Measurements from ENCODE around the gene ARHGEF1. TPM values are rescaled to one million over a fixed set of nuclear protein-coding genes. Genes with fewer than 3 reads are reported as not detected.

The ARHGEF1 gene
- total RNA-seq, 1 donor from 2014 or later = 353 TPM

DNA sequence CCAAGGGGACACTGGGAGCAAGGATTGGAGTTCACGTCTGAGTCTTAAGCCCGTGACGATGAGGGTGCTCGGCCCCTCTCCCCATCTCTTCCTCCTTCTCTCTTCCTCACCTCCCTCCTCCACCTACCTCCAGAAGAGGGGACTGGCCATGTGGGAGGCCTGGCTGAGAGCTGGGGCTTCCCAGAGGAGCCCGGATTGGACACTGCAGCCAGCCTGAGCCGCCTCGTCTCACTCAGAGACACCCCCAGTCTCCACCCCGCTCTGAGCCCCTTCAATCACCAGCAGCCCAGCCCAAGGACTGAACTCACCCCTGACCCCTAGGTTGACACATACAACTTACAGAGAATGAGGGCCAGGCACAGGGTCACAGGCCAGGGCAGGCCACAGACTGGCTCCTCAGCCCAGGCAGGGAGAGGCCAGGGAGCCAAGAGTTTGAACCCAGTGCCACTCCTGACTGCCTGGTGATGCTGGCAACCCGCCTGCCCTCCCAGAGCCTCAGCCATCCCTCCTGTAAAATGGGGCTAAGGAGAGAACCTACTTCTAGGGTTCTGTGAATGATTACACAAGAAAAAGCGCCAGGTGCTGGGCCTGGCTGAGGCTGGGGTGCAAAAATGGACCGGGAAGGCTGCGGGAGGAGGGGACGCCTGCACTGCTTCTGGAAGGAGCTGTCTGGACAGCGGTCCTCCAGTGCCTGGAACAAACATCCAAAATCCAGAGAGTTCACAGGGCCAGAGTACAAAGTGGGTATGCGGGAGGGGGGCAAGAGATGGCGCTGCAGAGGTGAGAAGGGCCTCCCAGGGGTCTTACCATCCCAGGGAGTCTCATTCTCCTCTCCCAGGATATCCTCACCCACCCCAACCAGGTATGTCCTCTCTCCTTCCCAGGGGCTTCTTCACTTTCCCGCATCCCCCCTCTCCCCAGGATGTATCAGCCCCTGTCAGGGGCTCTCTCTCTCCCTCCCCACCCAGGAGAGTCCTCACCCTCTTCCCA, 4.8 kb upstream of the ARHGEF1 start:
- Mint-ChIP-seq H3K27me3 (ENCODE audit: low read depth) (no peaks in the 10 kb centered on the region), H3K4me3 (ENCODE audit: low read depth) (no peak overlapping the region), H3K4me1 (ENCODE audit: low read depth) (peaks cover 43% of the 10 kb centered on the region), H3K27ac (peak overlapping the region; percentile 22), H3K36me3 (ENCODE audit: low read depth) (peaks cover 8% of the 10 kb centered on the region), H3K9me3 (no peaks in the 10 kb centered on the region)
- no peak for DNase-seq (ENCODE audit: low spot score)
- intact Hi-C loops (cut with micrococcal nuclease) = no loop called here

- no peaks in the 10 kb centered on the region for H3K9me3 Mint-ChIP-seq
- no peak overlapping the region for H3K4me3 Mint-ChIP-seq (ENCODE audit: low read depth)
- peaks cover 41% of the 10 kb centered on the region for H3K4me1 Mint-ChIP-seq (ENCODE audit: low read depth)
- no peak overlapping the region for H3K27ac Mint-ChIP-seq
- H3K36me3 Mint-ChIP-seq (ENCODE audit: low read depth) = peaks cover 13% of the 10 kb centered on the region
- no peak for DNase-seq (ENCODE audit: low spot score)
- intact Hi-C loops (cut with micrococcal nuclease) = no loop called here
- no peaks in the 10 kb centered on the region for H3K27me3 Mint-ChIP-seq (ENCODE audit: low read depth)
Observed at GRCh38 chr19:41879080-41879479, 3.9 kb upstream of the ARHGEF1 start.

GRCh38 chr19:41879670-41880328, 3.2 kb upstream of the ARHGEF1 start:
- Mint-ChIP-seq H3K27me3 (ENCODE audit: low read depth) (no peaks in the 10 kb centered on the region), H3K27ac (peak overlapping the region; percentile 57), H3K36me3 (ENCODE audit: low read depth) (peaks cover 18% of the 10 kb centered on the region), H3K4me3 (ENCODE audit: low read depth) (peak overlapping the region; percentile 44), H3K9me3 (no peaks in the 10 kb centered on the region), H3K4me1 (ENCODE audit: low read depth) (peaks cover 40% of the 10 kb centered on the region)
- intact Hi-C loops (cut with micrococcal nuclease) = no loop called here
- no peak for DNase-seq (ENCODE audit: low spot score)

DNA sequence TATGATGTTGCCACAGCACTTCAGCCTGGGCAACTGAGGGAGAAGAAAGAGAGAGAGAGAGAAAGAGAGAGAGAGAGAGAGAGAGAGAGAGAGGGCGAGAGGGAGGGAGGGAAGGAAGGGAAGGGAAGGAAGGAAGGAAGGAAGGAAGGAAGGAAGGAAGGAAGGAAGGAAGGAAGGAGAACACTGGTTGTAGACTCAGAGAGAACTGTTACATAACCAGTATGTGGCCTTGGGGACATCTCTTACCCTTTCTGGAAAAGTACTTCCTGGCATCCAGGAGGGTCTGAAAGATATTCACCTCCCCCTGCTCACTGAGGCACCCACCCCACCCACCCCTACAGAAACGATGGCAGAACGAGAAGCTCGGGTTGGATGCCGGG, 2.7 kb upstream of the ARHGEF1 start:
- Mint-ChIP-seq H3K27me3 (ENCODE audit: low read depth) (no peaks in the 10 kb centered on the region), H3K27ac (peak overlapping the region; percentile 57), H3K9me3 (no peaks in the 10 kb centered on the region), H3K4me3 (ENCODE audit: low read depth) (peak overlapping the region; percentile 44), H3K4me1 (ENCODE audit: low read depth) (peaks cover 43% of the 10 kb centered on the region), H3K36me3 (ENCODE audit: low read depth) (peaks cover 23% of the 10 kb centered on the region)
- intact Hi-C loops (cut with micrococcal nuclease) = no loop called here
- DNase-seq (ENCODE audit: low spot score) = no peak

DNA sequence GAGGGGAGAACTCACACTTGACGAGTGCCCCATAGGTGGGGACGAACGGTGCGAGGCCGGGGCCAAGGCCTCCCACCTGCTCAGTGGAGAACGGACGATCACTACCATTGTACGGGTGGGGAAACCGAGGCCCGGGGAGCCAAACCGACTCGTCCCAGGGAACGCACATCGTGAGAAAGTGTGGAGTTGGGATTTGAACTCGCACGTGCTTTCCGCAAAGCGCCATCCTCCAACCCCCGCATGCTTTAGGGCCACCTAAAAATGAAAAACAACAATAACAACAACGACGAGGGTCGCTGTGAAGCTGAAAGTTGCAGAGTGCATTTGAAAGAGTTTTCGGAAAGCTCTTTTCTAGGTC, 458 bp downstream of the ARHGEF1 start:
- Mint-ChIP-seq H3K4me3 (ENCODE audit: low read depth) (peak overlapping the region; percentile 81), H3K9me3 (no peaks in the 10 kb centered on the region), H3K36me3 (ENCODE audit: low read depth) (peaks cover 45% of the 10 kb centered on the region), H3K4me1 (ENCODE audit: low read depth) (peaks cover 40% of the 10 kb centered on the region), H3K27ac (peak overlapping the region; percentile 94), H3K27me3 (ENCODE audit: low read depth) (no peaks in the 10 kb centered on the region)
- no peak for DNase-seq (ENCODE audit: low spot score)
- intact Hi-C loops (cut with micrococcal nuclease) = no loop called here

- peak; percentile 90 for DNase-seq (ENCODE audit: low spot score)
- intact Hi-C loops (cut with micrococcal nuclease) = loop anchor here (1.0 kb wide), 3 partner anchors 9 to 24 kb away; partner anchors contain the start of gene RPS19
- Mint-ChIP-seq H3K4me1 (ENCODE audit: low read depth) (peaks cover 45% of the 10 kb centered on the region), H3K36me3 (ENCODE audit: low read depth) (peaks cover 50% of the 10 kb centered on the region), H3K4me3 (ENCODE audit: low read depth) (peak overlapping the region; percentile 81), H3K9me3 (no peaks in the 10 kb centered on the region), H3K27ac (peak overlapping the region; percentile 94), H3K27me3 (ENCODE audit: low read depth) (no peaks in the 10 kb centered on the region)
Observed at GRCh38 chr19:41883821-41884733, 1.1 kb downstream of the ARHGEF1 start.

- intact Hi-C loops (cut with micrococcal nuclease) = loop anchor here (1.0 to 2.0 kb wide), 2 partner anchors 42 to 58 kb away; partner anchors contain the start of gene ERFL
Observed at GRCh38 chr19:41886761-41887710, 4.1 kb downstream of the ARHGEF1 start.

DNA sequence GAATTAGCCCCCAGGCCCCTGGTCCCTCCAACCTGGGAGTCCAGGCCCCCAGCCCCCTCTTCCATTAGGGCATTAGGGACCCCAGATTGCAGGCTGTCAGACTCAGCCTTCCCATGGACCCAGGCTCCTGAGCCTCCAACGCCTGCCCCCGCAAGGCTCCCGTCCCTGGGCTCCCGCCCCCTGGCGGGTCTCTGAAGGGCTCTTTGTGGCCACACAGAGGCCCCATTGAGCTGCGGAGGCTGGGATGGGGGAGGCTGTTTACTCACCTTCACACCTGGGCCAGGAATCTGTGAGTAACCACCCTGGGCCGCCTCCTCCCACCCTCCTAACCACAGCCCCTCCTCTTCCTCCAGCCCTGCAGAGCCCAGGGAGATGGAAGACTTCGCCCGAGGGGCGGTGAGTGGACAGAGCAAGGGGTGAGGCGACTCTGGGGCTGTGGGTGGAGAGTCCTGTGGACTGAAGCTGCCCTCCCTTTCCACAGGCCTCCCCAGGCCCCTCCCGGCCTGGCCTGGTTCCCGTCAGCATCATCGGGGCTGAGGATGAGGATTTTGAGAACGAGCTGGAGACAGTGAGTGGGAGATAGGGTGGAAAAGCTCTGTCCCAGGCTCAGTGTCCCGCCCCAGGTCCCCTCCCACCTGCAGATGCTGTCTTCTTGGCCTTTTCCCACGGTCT, 4.9 kb downstream of the ARHGEF1 start:
- Mint-ChIP-seq H3K27ac (peak overlapping the region; percentile 86), H3K9me3 (no peaks in the 10 kb centered on the region), H3K4me3 (ENCODE audit: low read depth) (peak overlapping the region; percentile 81), H3K4me1 (ENCODE audit: low read depth) (peaks cover 48% of the 10 kb centered on the region), H3K27me3 (ENCODE audit: low read depth) (no peaks in the 10 kb centered on the region), H3K36me3 (ENCODE audit: low read depth) (peaks cover 63% of the 10 kb centered on the region)
- peak; percentile 66 for DNase-seq (ENCODE audit: low spot score)
- intact Hi-C loops (cut with micrococcal nuclease) = loop anchor here (1.0 to 2.0 kb wide), 2 partner anchors 41 to 57 kb away; partner anchors contain the start of gene ERFL

More at GRCh38 chr19:41886761-41887710, 4.1 kb downstream of the ARHGEF1 start:
- Mint-ChIP-seq H3K4me3 (ENCODE audit: low read depth) (peak overlapping the region; percentile 81), H3K4me1 (ENCODE audit: low read depth) (peaks cover 53% of the 10 kb centered on the region), H3K36me3 (ENCODE audit: low read depth) (peaks cover 68% of the 10 kb centered on the region), H3K27ac (peak overlapping the region; percentile 86), H3K9me3 (no peaks in the 10 kb centered on the region), H3K27me3 (ENCODE audit: low read depth) (no peaks in the 10 kb centered on the region)
- DNase-seq (ENCODE audit: low spot score) = peak; percentile 67

DNA sequence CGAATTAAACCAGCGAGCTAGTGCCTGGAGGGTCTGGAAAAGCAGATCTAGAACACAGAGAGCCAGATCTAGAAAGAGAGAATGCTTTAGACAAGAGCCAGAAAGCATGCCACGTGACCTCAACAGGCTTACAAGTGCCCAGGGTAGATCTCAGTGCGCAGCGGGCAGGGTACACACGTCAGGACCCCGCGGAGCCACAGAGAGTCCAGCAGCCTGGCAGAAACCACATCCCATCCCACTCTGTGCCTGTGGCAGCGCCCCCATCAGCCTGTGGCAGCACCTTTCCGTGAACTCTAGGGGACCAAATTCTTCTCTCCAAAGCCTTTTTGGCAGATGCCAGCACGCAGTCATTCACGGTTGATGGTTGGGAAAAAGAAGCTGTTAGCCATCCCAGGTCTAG, 5.9 kb downstream of the ARHGEF1 start:
- peak overlapping the region; percentile 67 for H3K27ac Mint-ChIP-seq
- DNase-seq (ENCODE audit: low spot score) = no peak
- no peaks in the 10 kb centered on the region for H3K27me3 Mint-ChIP-seq (ENCODE audit: low read depth)
- H3K4me3 Mint-ChIP-seq (ENCODE audit: low read depth) = no peak overlapping the region
- no peaks in the 10 kb centered on the region for H3K9me3 Mint-ChIP-seq
- peaks cover 62% of the 10 kb centered on the region for H3K36me3 Mint-ChIP-seq (ENCODE audit: low read depth)
- intact Hi-C loops (cut with micrococcal nuclease) = no loop called here
- peaks cover 50% of the 10 kb centered on the region for H3K4me1 Mint-ChIP-seq (ENCODE audit: low read depth)

- Mint-ChIP-seq H3K36me3 (ENCODE audit: low read depth) (peaks cover 62% of the 10 kb centered on the region), H3K9me3 (no peaks in the 10 kb centered on the region), H3K27ac (peak overlapping the region; percentile 34), H3K4me1 (ENCODE audit: low read depth) (peaks cover 48% of the 10 kb centered on the region), H3K27me3 (ENCODE audit: low read depth) (no peaks in the 10 kb centered on the region), H3K4me3 (ENCODE audit: low read depth) (no peak overlapping the region)
- intact Hi-C loops (cut with micrococcal nuclease) = no loop called here
- DNase-seq (ENCODE audit: low spot score) = no peak
Observed at GRCh38 chr19:41889896-41890295, 6.9 kb downstream of the ARHGEF1 start.

GRCh38 chr19:41890936-41891335, 8.0 kb downstream of the ARHGEF1 start:
- Mint-ChIP-seq H3K36me3 (ENCODE audit: low read depth) (peaks cover 60% of the 10 kb centered on the region), H3K27ac (no peak overlapping the region), H3K4me3 (ENCODE audit: low read depth) (no peak overlapping the region), H3K27me3 (ENCODE audit: low read depth) (no peaks in the 10 kb centered on the region), H3K4me1 (ENCODE audit: low read depth) (peaks cover 46% of the 10 kb centered on the region), H3K9me3 (no peaks in the 10 kb centered on the region)
- intact Hi-C loops (cut with micrococcal nuclease) = no loop called here
- no peak for DNase-seq (ENCODE audit: low spot score)
